GM18951 (cell line): ENCODE data around the gene C1QL4.

ENCODE experiments used
- POLR2A ChIP-seq: IDR thresholded peaks from 4 replicates; pipeline ENCODE4 v1.6.1; 2011; ENCODE audit warnings: mild to moderate bottlenecking; ENCODE audit not compliant: insufficient read length, insufficient read depth; ENCODE audit errors: extremely low read depth
- in situ Hi-C: fragments of 300-500 bp; cut with MboI; formaldehyde crosslinking; loops from one replicate; pipeline ENCODE4 v1.12.0; 2022; ENCODE audit warnings: low sequenced_read_pairs, mixed read lengths, inconsistent platforms; ENCODE audit not compliant: unreplicated experiment

The C1QL4 gene

GRCh38 chr12:49345051-49345824 lies 8.2 kb upstream of the C1QL4 start:
- no peak for TF ChIP-seq POLR2A
- in situ Hi-C loops: no loop called here

GRCh38 chr12:49344486-49345050 lies 7.6 kb upstream of the C1QL4 start:
- in situ Hi-C loops: loop anchor here (5.0 kb wide), 1 partner anchor 57 kb away; no protein-coding TSS in a partner anchor
- no peak for TF ChIP-seq POLR2A

GRCh38 chr12:49342914-49343731 lies 6.1 kb upstream of the C1QL4 start:
- in situ Hi-C loops: loop anchor here (5.0 kb wide), 1 partner anchor 56 kb away; no protein-coding TSS in a partner anchor
- no peak for TF ChIP-seq POLR2A

GRCh38 chr12:49342066-49342913 lies 5.3 kb upstream of the C1QL4 start:
- TF ChIP-seq POLR2A: no peak
- in situ Hi-C loops: loop anchor here (5.0 kb wide), 1 partner anchor 55 kb away; no protein-coding TSS in a partner anchor

GRCh38 chr12:49341777-49342065 lies 4.7 kb upstream of the C1QL4 start:
- TF ChIP-seq POLR2A: no peak
- in situ Hi-C loops: loop anchor here (5.0 kb wide), 1 partner anchor 54 kb away; no protein-coding TSS in a partner anchor

GRCh38 chr12:49340971-49341776 lies 4.2 kb upstream of the C1QL4 start:
- TF ChIP-seq POLR2A: no peak
- in situ Hi-C loops: loop anchor here (5.0 kb wide), 1 partner anchor 54 kb away; no protein-coding TSS in a partner anchor

GRCh38 chr12:49340095-49340870 lies 3.3 kb upstream of the C1QL4 start:
- in situ Hi-C loops: loop anchor here (5.0 kb wide), 1 partner anchor 53 kb away; no protein-coding TSS in a partner anchor
- no peak for TF ChIP-seq POLR2A

GRCh38 chr12:49339464-49339861 lies 2.5 kb upstream of the C1QL4 start:
- TF ChIP-seq POLR2A: no peak
- in situ Hi-C loops: no loop called here

- TF ChIP-seq POLR2A: no peak
- in situ Hi-C loops: no loop called here
These were observed 2.0 kb upstream of the C1QL4 start for GRCh38 chr12:49338830-49339463.

GRCh38 chr12:49335955-49336644 lies 888 bp downstream of the C1QL4 start:
- no peak for TF ChIP-seq POLR2A
- in situ Hi-C loops: no loop called here

- no peak for TF ChIP-seq POLR2A
- in situ Hi-C loops: no loop called here
These were observed 1.7 kb downstream of the C1QL4 start for GRCh38 chr12:49335118-49335954.
